ENCODE measurements around the gene FAR2. TPM values are rescaled to one million over a fixed set of nuclear protein-coding genes. Genes with fewer than 3 reads are reported as not detected.

FAR2 gene
- total RNA-seq, 4 donors from 2014 or later: 13.2 to 27.4 (median 22.8) TPM

DNA sequence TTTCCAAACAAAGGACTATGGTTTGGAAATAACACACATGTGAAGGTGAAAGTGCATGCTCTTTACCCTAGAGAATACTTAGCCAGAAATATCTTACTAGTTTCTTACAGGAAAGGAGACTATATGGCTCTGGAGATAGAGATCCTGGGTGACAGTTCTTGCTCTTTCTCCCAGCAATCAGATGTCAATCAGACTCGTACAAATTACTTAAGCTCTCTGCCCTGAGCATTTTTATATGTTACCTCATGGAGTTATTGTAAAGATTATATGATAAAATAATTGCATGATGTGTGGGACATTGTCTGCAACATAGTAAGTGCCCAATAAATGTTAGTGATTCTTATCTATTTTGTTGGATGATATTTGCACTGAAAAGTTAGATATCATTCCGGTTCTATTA is 76.8 kb downstream of the FAR2 start:
- no peak for TF ChIP-seq CTCF (IDR thresholded peaks at IDR 0.05; ENCODE audit: low read depth)

GRCh38 chr12:29226616-29227015 is 77.5 kb downstream of the FAR2 start:
- no peak for TF ChIP-seq CTCF (IDR thresholded peaks at IDR 0.05; ENCODE audit: low read depth)

GRCh38 chr12:29228474-29229157 is 79.5 kb downstream of the FAR2 start:
- no peak for TF ChIP-seq CTCF (IDR thresholded peaks at IDR 0.05; ENCODE audit: low read depth)

DNA sequence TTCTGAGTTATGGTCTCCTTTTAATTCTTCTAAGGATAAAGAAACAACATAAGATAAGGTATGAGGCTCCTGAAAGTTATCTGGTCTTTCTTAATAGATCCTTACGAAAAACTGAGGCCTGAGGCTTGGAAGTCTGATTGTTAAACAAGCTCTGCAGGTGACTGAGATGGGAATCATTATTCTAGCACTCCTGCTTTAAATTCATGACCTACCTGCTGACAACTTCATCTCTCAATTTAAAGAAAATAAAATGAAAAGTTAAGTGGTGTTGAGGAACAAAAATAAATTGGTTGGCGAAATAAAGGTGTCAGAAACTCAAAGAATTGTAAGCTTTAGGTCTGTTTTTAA is 80.1 kb downstream of the FAR2 start:
- no peak for TF ChIP-seq CTCF (IDR thresholded peaks at IDR 0.05; ENCODE audit: low read depth)

DNA sequence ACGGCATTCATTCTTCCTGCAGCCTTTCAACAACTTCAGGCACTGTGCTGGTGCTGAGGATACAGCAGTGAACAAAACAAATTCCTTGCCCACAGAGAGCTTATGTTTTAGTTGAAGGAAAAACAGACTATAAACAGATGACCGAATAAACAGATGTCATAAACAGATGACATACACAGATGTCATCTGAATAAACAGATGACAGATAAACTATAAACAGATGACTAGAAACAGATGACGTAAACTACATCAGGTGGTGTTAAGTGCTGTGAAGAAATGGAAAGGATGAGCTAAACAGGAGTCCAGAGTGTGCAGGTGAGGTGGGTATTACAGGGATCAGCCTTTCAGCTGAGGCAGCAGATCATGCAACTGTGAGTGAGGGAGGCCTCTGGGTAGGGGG is 80.9 kb downstream of the FAR2 start:
- TF ChIP-seq CTCF (IDR thresholded peaks at IDR 0.05; ENCODE audit: low read depth): no peak

DNA sequence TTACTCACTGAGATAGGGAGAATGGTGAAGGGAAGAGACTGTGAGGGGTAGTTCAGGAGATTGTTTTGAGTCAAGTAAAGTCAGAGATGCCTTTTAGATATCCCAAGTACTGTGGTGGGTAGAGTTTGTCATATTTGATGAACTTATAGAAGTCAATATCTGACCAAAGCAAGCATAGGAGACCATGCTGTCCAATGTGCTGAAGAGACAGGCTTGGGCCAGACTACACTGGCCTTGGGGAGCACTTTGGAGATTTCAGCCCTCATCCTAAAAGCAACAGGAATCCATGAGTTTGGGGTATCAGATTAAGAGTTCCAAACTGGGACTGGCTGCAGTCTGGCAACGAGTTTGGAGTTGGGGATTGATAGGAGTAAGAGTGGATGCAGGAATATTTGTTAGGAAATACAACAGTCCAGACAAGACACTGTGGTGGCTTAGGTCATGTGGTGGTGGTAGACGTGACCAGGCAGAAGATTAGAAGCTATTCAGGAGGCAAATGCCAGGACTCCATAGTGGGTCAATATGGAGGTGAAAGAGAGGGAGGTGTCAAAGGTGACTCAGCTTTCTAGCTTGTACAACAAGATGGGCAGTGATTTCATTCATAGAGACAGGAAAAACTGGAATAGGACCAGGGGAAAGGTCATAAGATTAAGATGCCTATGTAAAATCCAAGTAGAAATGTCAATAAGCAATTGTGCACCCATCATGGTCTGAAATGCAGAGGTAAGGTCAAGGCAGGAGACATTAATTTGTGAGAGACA is 81.9 kb downstream of the FAR2 start:
- TF ChIP-seq CTCF (IDR thresholded peaks at IDR 0.05; ENCODE audit: low read depth): no peak

DNA sequence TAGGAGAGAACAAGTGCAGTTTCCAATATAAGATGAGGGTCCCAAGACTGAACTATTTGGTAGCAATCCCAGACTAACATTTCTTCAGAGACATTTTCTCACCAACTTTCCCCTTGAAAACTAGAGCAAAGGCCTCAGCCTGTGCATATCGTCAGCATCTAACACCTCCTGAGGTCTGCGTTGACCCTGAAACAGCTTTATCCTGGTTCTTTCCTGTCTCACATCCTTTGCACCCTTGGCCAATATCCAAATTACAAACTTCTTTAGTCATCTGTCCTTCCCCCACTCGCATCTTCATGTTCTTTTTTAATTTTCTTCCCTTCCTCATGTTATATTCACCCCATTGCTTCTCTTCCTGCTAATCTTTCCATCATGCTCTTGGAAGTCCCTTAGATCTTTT is 83.0 kb downstream of the FAR2 start:
- no peak for TF ChIP-seq CTCF (IDR thresholded peaks at IDR 0.05; ENCODE audit: low read depth)

Data from subcutaneous adipose tissue (tissue), 4 donors.